MG63 (cell line): Measurements from ENCODE around the gene UXS1. TPM values are rescaled to one million over a fixed set of nuclear protein-coding genes. Genes with fewer than 3 reads are reported as not detected.
"Not testable (repeated sequence)": the region's sequence is repeated elsewhere in the genome, so short reads cannot be mapped to it uniquely, and the experiment has no call there.

ENCODE experiments used
- DNase-seq: peaks from one replicate; pipeline ENCODE4 v3.0.0-alpha.2; 2020
- H3K27me3 ChIP-seq: fragments of 250-450 bp; sonication (Bioruptor Pico); 2 replicates; pipeline ENCODE4 v1.5.1; 2020; ENCODE audit warnings: mild to moderate bottlenecking, moderate library complexity
- H3K36me3 ChIP-seq: fragments of 250-450 bp; sonication (Bioruptor Pico); 2 replicates; pipeline ENCODE4 v1.5.1; 2020; ENCODE audit warnings: mild to moderate bottlenecking, moderate library complexity
- H3K4me3 ChIP-seq: fragments of 250-450 bp; sonication (Bioruptor Pico); 2 replicates; pipeline ENCODE4 v1.5.1; 2020; ENCODE audit warnings: mild to moderate bottlenecking, moderate library complexity
- H3K9me3 ChIP-seq: fragments of 250-450 bp; sonication (Bioruptor Pico); 2 replicates; pipeline ENCODE4 v1.5.1; 2020; ENCODE audit warnings: mild to moderate bottlenecking, moderate library complexity
- total RNA-seq: library from RNA; depleted of rRNA; stranded (reverse); fragments of >200 nt; shearing (Covaris generic); gene quantifications from 2 replicates; pipeline ENCODE4 v1.2.3, GENCODE V29; 2014; ENCODE audit warnings: low replicate concordance

The UXS1 gene
- total RNA-seq, 1 experiment from 2014 or later: 18.9 TPM

GRCh38 chr2:106156305-106157296, 37.5 kb downstream of the UXS1 start:
- no peak for DNase-seq
- Histone ChIP-seq H3K27me3 (no peaks in the 10 kb centered on the region), H3K36me3 (peaks cover 17% of the 10 kb centered on the region), H3K9me3 (peaks cover 7% of the 10 kb centered on the region; the same call in 1 of the 2 replicates), H3K4me3 (no peak overlapping the region)

GRCh38 chr2:106153781-106154180, 40.3 kb downstream of the UXS1 start:
- Histone ChIP-seq H3K36me3 (peaks cover 17% of the 10 kb centered on the region), H3K27me3 (no peaks in the 10 kb centered on the region), H3K4me3 (no peak overlapping the region), H3K9me3 (peaks cover 7% of the 10 kb centered on the region; the same call in 1 of the 2 replicates)
- DNase-seq: no peak

GRCh38 chr2:106147665-106148064, 46.4 kb downstream of the UXS1 start:
- H3K27me3 ChIP-seq: no peaks in the 10 kb centered on the region
- no peaks in the 10 kb centered on the region for H3K9me3 ChIP-seq
- no peak for DNase-seq
- no peak overlapping the region for H3K4me3 ChIP-seq
- peaks cover 10% of the 10 kb centered on the region for H3K36me3 ChIP-seq

GRCh38 chr2:106147159-106147558, 46.9 kb downstream of the UXS1 start:
- DNase-seq: peak; percentile 34
- H3K27me3 ChIP-seq: no peaks in the 10 kb centered on the region
- no peak overlapping the region for H3K4me3 ChIP-seq
- no peaks in the 10 kb centered on the region for H3K9me3 ChIP-seq
- H3K36me3 ChIP-seq: peaks cover 10% of the 10 kb centered on the region

GRCh38 chr2:106144621-106145331, 49.3 kb downstream of the UXS1 start:
- H3K9me3 ChIP-seq: no peaks in the 10 kb centered on the region
- H3K4me3 ChIP-seq: no peak overlapping the region
- H3K27me3 ChIP-seq: no peaks in the 10 kb centered on the region
- no peak for DNase-seq
- peaks cover 10% of the 10 kb centered on the region for H3K36me3 ChIP-seq

GRCh38 chr2:106143495-106144215, 50.4 kb downstream of the UXS1 start:
- peaks cover 10% of the 10 kb centered on the region for H3K36me3 ChIP-seq
- H3K9me3 ChIP-seq: no peaks in the 10 kb centered on the region
- DNase-seq: no peak
- H3K4me3 ChIP-seq: no peak overlapping the region
- no peaks in the 10 kb centered on the region for H3K27me3 ChIP-seq

- H3K27me3 ChIP-seq: no peaks in the 10 kb centered on the region
- H3K4me3 ChIP-seq: no peak overlapping the region
- no peaks in the 10 kb centered on the region for H3K9me3 ChIP-seq
- no peak for DNase-seq
- H3K36me3 ChIP-seq: peaks cover 10% of the 10 kb centered on the region
Measured at GRCh38 chr2:106142683-106143082, 51.4 kb downstream of the UXS1 start.

GRCh38 chr2:106140913-106141312, 53.2 kb downstream of the UXS1 start:
- Histone ChIP-seq H3K4me3 (no peak overlapping the region), H3K36me3 (peaks cover 10% of the 10 kb centered on the region), H3K27me3 (no peaks in the 10 kb centered on the region), H3K9me3 (no peaks in the 10 kb centered on the region)
- no peak for DNase-seq

GRCh38 chr2:106140113-106140512, 54.0 kb downstream of the UXS1 start:
- no peak overlapping the region for H3K4me3 ChIP-seq
- H3K27me3 ChIP-seq: no peaks in the 10 kb centered on the region
- peaks cover 10% of the 10 kb centered on the region for H3K36me3 ChIP-seq
- no peaks in the 10 kb centered on the region for H3K9me3 ChIP-seq
- no peak for DNase-seq

GRCh38 chr2:106139238-106139935, 54.7 kb downstream of the UXS1 start:
- Histone ChIP-seq H3K4me3 (no peak overlapping the region), H3K9me3 (no peaks in the 10 kb centered on the region), H3K27me3 (no peaks in the 10 kb centered on the region), H3K36me3 (peaks cover 8% of the 10 kb centered on the region)
- DNase-seq: no peak

- no peaks in the 10 kb centered on the region for H3K27me3 ChIP-seq
- H3K9me3 ChIP-seq: no peaks in the 10 kb centered on the region
- no peak overlapping the region for H3K4me3 ChIP-seq
- no peak for DNase-seq
- peaks cover under 1% of the 10 kb centered on the region for H3K36me3 ChIP-seq
Measured at GRCh38 chr2:106138543-106139237, 55.4 kb downstream of the UXS1 start.

- Histone ChIP-seq H3K27me3 (no peaks in the 10 kb centered on the region), H3K4me3 (no peak overlapping the region)
- no peak for DNase-seq
Measured at GRCh38 chr2:106137731-106138521, 56.2 kb downstream of the UXS1 start.

GRCh38 chr2:106131192-106131591, 62.9 kb downstream of the UXS1 start:
- not testable (repeated sequence) for H3K36me3 ChIP-seq, H3K9me3 ChIP-seq, DNase-seq, H3K4me3 ChIP-seq, H3K27me3 ChIP-seq

More at GRCh38 chr2:106137731-106138521, 56.2 kb downstream of the UXS1 start:
- Histone ChIP-seq H3K9me3 (no peaks in the 10 kb centered on the region), H3K36me3 (no peaks in the 10 kb centered on the region)

- Histone ChIP-seq H3K36me3 (no peaks in the 10 kb centered on the region), H3K9me3 (no peaks in the 10 kb centered on the region), H3K4me3 (no peak overlapping the region), H3K27me3 (no peaks in the 10 kb centered on the region)
- DNase-seq: no peak
Measured at GRCh38 chr2:106130251-106130998, 63.7 kb downstream of the UXS1 start.
